ENCODE data around the gene PROP1.

DNA sequence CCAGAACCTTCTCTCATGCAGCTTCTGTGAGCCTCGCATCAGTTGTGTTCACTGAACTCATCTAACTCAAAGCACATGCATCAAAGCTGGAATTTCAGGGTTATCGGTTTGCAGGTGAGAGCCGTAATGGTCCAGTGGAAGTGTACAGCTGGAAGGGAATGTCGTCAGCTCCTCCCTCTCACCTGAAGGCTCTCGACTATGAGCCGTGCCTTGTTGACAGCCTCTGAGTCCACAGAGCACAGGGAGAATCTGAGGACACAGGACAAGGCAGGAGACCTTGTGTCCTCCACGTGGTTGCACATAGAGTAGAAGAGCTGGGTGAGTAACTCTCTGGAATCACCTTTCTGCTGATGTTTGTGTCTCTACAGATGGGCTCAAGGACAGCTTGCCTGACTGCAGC lies 38.8 kb downstream of the PROP1 start:
- TF ChIP-seq, protein P1, sequence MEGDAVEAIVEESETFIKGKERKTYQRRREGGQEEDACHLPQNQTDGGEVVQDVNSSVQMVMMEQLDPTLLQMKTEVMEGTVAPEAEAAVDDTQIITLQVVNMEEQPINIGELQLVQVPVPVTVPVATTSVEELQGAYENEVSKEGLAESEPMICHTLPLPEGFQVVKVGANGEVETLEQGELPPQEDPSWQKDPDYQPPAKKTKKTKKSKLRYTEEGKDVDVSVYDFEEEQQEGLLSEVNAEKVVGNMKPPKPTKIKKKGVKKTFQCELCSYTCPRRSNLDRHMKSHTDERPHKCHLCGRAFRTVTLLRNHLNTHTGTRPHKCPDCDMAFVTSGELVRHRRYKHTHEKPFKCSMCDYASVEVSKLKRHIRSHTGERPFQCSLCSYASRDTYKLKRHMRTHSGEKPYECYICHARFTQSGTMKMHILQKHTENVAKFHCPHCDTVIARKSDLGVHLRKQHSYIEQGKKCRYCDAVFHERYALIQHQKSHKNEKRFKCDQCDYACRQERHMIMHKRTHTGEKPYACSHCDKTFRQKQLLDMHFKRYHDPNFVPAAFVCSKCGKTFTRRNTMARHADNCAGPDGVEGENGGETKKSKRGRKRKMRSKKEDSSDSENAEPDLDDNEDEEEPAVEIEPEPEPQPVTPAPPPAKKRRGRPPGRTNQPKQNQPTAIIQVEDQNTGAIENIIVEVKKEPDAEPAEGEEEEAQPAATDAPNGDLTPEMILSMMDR (IDR thresholded peaks at IDR 0.05), result no peak
- TF ChIP-seq POLR2A (IDR thresholded peaks at IDR 0.05), result no peak
